Keratinocyte (primary cell): Measurements from ENCODE around the gene BIN2.

Experiments
- CTCF ChIP-seq, 3 experiments: IDR thresholded peaks in 1 of 3; conservative IDR thresholded peaks in 1 of 3; optimal IDR thresholded peaks in 1 of 3; 2 replicates in 2 of 3; 3 replicates in 1 of 3; pipeline versions ENCODE3 to v1.5.1; 2011; ENCODE audit warnings: low read length in 3 of 3, mild to moderate bottlenecking in 3 of 3, moderate library complexity in 2 of 3, control low read depth in 1 of 3, inconsistent platforms in 1 of 3; ENCODE audit not compliant: insufficient read depth in 2 of 3; ENCODE audit errors: extremely low read depth in 1 of 3
- EZH2 ChIP-seq: IDR thresholded peaks from one replicate; pipeline ENCODE4 v1.6.1; 2012; ENCODE audit warnings: inconsistent platforms, mild to moderate bottlenecking, low read length, moderate library complexity

GRCh38 chr12:51343201-51343600 is 19.2 kb upstream of the BIN2 start:
- TF ChIP-seq EZH2 (no peak), CTCF (optimal IDR thresholded peaks at IDR 0.05 in 1 of 3, IDR thresholded peaks at IDR 0.05 in 1 of 3, conservative IDR thresholded peaks at IDR 0.05 in 1 of 3; ENCODE audit: extremely low read depth in 1 of 3, insufficient read depth in 2 of 3, low read length in 3 of 3) (no peak)
